Stimulated activated CD4-positive, alpha-beta T cell treated with anti-CD3 and anti-CD28 coated beads, Interleukin-1b, Interleukin-23, amount 100 ng/mL, for 24 hours (primary cell): ENCODE results near the gene WDR7.
A peak's percentile ranks its signal among the peaks of the same experiment; 100 is the strongest.

Experiments used
- DNase-seq, 4 experiments: peaks; one replicate each; pipeline ENCODE4 v3.0.0-alpha.2; 2020; ENCODE audit warnings: low read depth in 4 of 4, low spot score in 1 of 4

Gene WDR7

GRCh38 chr18:56650944-56651770, at the start of gene WDR7:
Gene WDR7, plus strand, starts transcription at chr18:56651359. Its CDS starts 21,157 bp downstream, at chr18:56672516.
- peak; percentile 88 to 93 (median 90) for DNase-seq

- no peak for DNase-seq
Observed at GRCh38 chr18:56606618-56607017, 44.5 kb upstream of the WDR7 start.

GRCh38 chr18:56615738-56616520, 35.2 kb upstream of the WDR7 start:
- no peak for DNase-seq

GRCh38 chr18:56627991-56628390, 23.2 kb upstream of the WDR7 start:
- no peak for DNase-seq

- DNase-seq, result no peak
Observed at GRCh38 chr18:56632070-56633022, 18.8 kb upstream of the WDR7 start.

GRCh38 chr18:56635007-56635406, 16.2 kb upstream of the WDR7 start:
- no peak for DNase-seq

GRCh38 chr18:56637176-56637575, 14.0 kb upstream of the WDR7 start:
- no peak for DNase-seq

- no peak for DNase-seq
Observed at GRCh38 chr18:56637711-56638231, 13.4 kb upstream of the WDR7 start.

GRCh38 chr18:56638232-56639103, 12.7 kb upstream of the WDR7 start, which contains the start of gene TXNL1:
Gene TXNL1, minus strand, starts transcription at chr18:56638592. Its CDS starts 152 bp downstream, at chr18:56638440.
- DNase-seq, result peak; percentile 98 to 100 (median 100)

GRCh38 chr18:56639104-56639381, 12.1 kb upstream of the WDR7 start:
- DNase-seq, result no peak

GRCh38 chr18:56639571-56639970, 11.6 kb upstream of the WDR7 start:
- no peak for DNase-seq

- no peak for DNase-seq
Observed at GRCh38 chr18:56641714-56642337, 9.3 kb upstream of the WDR7 start.

- no peak for DNase-seq
Observed at GRCh38 chr18:56643381-56643780, 7.8 kb upstream of the WDR7 start.

- no peak for DNase-seq
Observed at GRCh38 chr18:56645415-56646016, 5.6 kb upstream of the WDR7 start.

- no peak for DNase-seq
Observed at GRCh38 chr18:56647071-56647470, 4.1 kb upstream of the WDR7 start.

- DNase-seq, result no peak
Observed at GRCh38 chr18:56647951-56648893, 2.9 kb upstream of the WDR7 start.

GRCh38 chr18:56649996-56650395, 1.2 kb upstream of the WDR7 start:
- DNase-seq, result no peak

GRCh38 chr18:56651771-56652092, 573 bp downstream of the WDR7 start:
- DNase-seq, result no peak
